ENCODE data around the gene ATCAY. TPM values are rescaled to one million over a fixed set of nuclear protein-coding genes. Genes with fewer than 3 reads are reported as not detected.

The ATCAY gene
- total RNA-seq, 2 experiments from 2014 or later, result not detected

DNA sequence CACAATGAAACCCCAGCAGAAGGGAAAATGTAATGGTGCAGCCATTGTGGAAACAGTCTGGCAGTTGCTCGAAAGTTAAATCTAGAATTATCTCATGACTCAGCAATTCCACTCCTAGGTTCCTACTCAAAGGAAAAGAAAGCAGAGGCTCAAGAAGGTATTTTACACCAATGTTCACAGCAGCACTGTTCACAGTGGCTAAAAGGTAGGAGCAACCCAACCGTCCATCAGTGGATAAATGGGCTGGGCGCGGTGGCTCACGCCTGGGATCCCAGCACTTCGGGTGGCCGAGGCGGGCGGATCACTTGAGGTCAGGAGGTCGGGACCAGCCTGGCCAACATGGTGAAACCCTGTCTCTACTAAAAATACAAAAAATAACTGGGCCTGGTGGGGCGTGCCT is 37.5 kb upstream of the ATCAY start:
- CTCF ChIA-PET, result no interaction called here
- no peak overlapping the region for H3K4me3 Mint-ChIP-seq
- no peaks in the 10 kb centered on the region for H3K27me3 Mint-ChIP-seq
- no peaks in the 10 kb centered on the region for H3K4me1 Mint-ChIP-seq (ENCODE audit: low read depth)
- Histone ChIP-seq H3K9me3 (ENCODE audit: control insufficient read depth in 1 of 2, insufficient read depth in 1 of 2, low read length in 2 of 2) (no peaks in the 10 kb centered on the region), H3K4me1 (ENCODE audit: insufficient read depth, low read length) (no peaks in the 10 kb centered on the region), H3K27ac (ENCODE audit: low read depth in 1 of 2, low read length in 2 of 2) (no peak overlapping the region), H3K36me3 (ENCODE audit: insufficient read depth, low read length) (no peaks in the 10 kb centered on the region), H3K4me3 (ENCODE audit: low read length) (no peak overlapping the region), H3K27me3 (ENCODE audit: control insufficient read depth in 1 of 2, insufficient read depth in 2 of 2, low read length in 2 of 2) (no peaks in the 10 kb centered on the region)
- no peak for DNase-seq
- TF ChIP-seq, protein P1, sequence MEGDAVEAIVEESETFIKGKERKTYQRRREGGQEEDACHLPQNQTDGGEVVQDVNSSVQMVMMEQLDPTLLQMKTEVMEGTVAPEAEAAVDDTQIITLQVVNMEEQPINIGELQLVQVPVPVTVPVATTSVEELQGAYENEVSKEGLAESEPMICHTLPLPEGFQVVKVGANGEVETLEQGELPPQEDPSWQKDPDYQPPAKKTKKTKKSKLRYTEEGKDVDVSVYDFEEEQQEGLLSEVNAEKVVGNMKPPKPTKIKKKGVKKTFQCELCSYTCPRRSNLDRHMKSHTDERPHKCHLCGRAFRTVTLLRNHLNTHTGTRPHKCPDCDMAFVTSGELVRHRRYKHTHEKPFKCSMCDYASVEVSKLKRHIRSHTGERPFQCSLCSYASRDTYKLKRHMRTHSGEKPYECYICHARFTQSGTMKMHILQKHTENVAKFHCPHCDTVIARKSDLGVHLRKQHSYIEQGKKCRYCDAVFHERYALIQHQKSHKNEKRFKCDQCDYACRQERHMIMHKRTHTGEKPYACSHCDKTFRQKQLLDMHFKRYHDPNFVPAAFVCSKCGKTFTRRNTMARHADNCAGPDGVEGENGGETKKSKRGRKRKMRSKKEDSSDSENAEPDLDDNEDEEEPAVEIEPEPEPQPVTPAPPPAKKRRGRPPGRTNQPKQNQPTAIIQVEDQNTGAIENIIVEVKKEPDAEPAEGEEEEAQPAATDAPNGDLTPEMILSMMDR (IDR thresholded peaks at IDR 0.05), result no peak
- intact Hi-C loops (cut with DNase I, micrococcal nuclease), result loop anchor here (10.0 kb wide), 2 partner anchors 178 to 248 kb away; no protein-coding TSS in a partner anchor
- no peak overlapping the region for H3K27ac Mint-ChIP-seq
- POLR2A ChIA-PET, result no interaction called here
- no peak for ATAC-seq (ENCODE audit: poor library complexity)
- H3K9me3 Mint-ChIP-seq, result no peaks in the 10 kb centered on the region
- H3K36me3 Mint-ChIP-seq (ENCODE audit: low read depth), result no peaks in the 10 kb centered on the region

- no peaks in the 10 kb centered on the region for H3K9me3 Mint-ChIP-seq
- intact Hi-C loops (cut with DNase I, micrococcal nuclease), result loop anchor here (10.0 kb wide), 2 partner anchors 180 to 250 kb away; no protein-coding TSS in a partner anchor
- Histone ChIP-seq H3K4me3 (ENCODE audit: low read length) (no peak overlapping the region), H3K27ac (ENCODE audit: low read depth in 1 of 2, low read length in 2 of 2) (no peak overlapping the region), H3K27me3 (ENCODE audit: control insufficient read depth in 1 of 2, insufficient read depth in 2 of 2, low read length in 2 of 2) (no peaks in the 10 kb centered on the region), H3K36me3 (ENCODE audit: insufficient read depth, low read length) (no peaks in the 10 kb centered on the region), H3K9me3 (ENCODE audit: control insufficient read depth in 1 of 2, insufficient read depth in 1 of 2, low read length in 2 of 2) (no peaks in the 10 kb centered on the region), H3K4me1 (ENCODE audit: insufficient read depth, low read length) (peaks cover 4% of the 10 kb centered on the region)
- no peak overlapping the region for H3K4me3 Mint-ChIP-seq
- CTCF ChIA-PET, result no interaction called here
- H3K36me3 Mint-ChIP-seq (ENCODE audit: low read depth), result no peaks in the 10 kb centered on the region
- no peaks in the 10 kb centered on the region for H3K27me3 Mint-ChIP-seq
- TF ChIP-seq, protein P1 (IDR thresholded peaks at IDR 0.05), result no peak
- DNase-seq, result no peak
- no peak overlapping the region for H3K27ac Mint-ChIP-seq
- ATAC-seq (ENCODE audit: poor library complexity), result no peak
- POLR2A ChIA-PET, result no interaction called here
- no peaks in the 10 kb centered on the region for H3K4me1 Mint-ChIP-seq (ENCODE audit: low read depth)
Observed at GRCh38 chr19:3844596-3844995, 35.9 kb upstream of the ATCAY start.

DNA sequence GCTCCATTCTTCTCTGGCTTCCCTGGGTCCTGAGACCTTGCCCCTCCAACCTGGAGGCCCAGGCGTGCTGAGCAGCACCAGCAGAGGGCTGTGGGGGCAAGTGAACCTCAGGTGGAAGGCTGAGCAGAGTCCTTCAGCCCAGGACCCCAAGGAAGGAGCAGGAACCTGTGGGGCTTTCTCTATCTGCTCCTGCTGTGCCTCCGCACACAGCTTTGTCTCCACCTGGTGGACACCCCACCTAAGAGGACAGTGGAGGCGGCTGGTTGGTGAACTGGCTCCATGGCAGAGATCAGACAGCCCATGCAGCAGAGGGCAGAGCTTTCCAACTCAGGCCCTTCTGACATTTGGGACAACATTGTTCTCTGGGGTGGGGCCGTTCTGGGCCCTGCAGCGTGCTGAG is 31.4 kb upstream of the ATCAY start:
- H3K36me3 ChIP-seq (ENCODE audit: insufficient read depth, low read length), result no peaks in the 10 kb centered on the region

More for the DNA sequence above, 31.4 kb upstream of the ATCAY start:
- POLR2A ChIA-PET, result interaction anchor here (1.1 kb wide), 1 partner anchor 86 kb away, joined by 4 read pairs; the partner anchor contains the start of gene MRPL54
- no peak overlapping the region for H3K27ac Mint-ChIP-seq
- Histone ChIP-seq H3K27ac (ENCODE audit: low read depth in 1 of 2, low read length in 2 of 2) (no peak overlapping the region), H3K4me1 (ENCODE audit: insufficient read depth, low read length) (peaks cover 4% of the 10 kb centered on the region), H3K9me3 (ENCODE audit: control insufficient read depth in 1 of 2, insufficient read depth in 1 of 2, low read length in 2 of 2) (peaks cover 7 to 13% of the 10 kb centered on the region in 2 experiments), H3K4me3 (ENCODE audit: low read length) (no peak overlapping the region), H3K27me3 (ENCODE audit: control insufficient read depth in 1 of 2, insufficient read depth in 2 of 2, low read length in 2 of 2) (no peaks in the 10 kb centered on the region)
- no peaks in the 10 kb centered on the region for H3K27me3 Mint-ChIP-seq
- peak; percentile 54 for ATAC-seq (ENCODE audit: poor library complexity)
- no peaks in the 10 kb centered on the region for H3K4me1 Mint-ChIP-seq (ENCODE audit: low read depth)
- no peaks in the 10 kb centered on the region for H3K36me3 Mint-ChIP-seq (ENCODE audit: low read depth)
- intact Hi-C loops (cut with DNase I, micrococcal nuclease), result loop anchor here (10.0 kb wide), 2 partner anchors 184 to 254 kb away; no protein-coding TSS in a partner anchor
- CTCF ChIA-PET, result interaction anchor here (0.6 to 1.4 kb wide), 3 partner anchors 9 to 87 kb away, joined by 3 to 5 read pairs (median 4); partner anchors contain the start of gene MRPL54
- TF ChIP-seq, protein P1 (IDR thresholded peaks at IDR 0.05), result peak; percentile 23
- H3K9me3 Mint-ChIP-seq, result no peaks in the 10 kb centered on the region
- no peak overlapping the region for H3K4me3 Mint-ChIP-seq
- DNase-seq, result peak in 13 of 14 experiments; percentile 6 to 65 (median 28)
